ENCODE measurements around the gene ODF2.

Gene ODF2

DNA sequence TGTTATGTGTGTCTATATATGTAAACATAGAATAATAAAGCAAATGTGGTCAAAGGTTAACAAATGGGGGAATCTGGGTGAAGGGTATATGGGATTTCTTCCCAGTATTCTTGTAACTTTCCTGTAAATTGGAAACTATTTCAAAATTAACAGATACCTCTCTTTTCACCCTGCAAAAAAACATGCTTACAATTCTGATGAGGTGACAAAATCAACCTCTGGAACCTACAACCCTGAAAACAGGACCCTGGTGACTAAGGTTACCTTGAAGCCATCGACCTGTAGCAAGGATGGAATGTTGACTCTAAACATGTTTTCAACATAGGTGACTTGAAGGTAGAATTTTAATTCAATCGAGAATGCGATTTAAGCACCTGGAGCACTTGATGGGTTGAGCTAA is 90.7 kb downstream of the ODF2 start:
- Histone ChIP-seq H3K27me3 (replicated peaks; ENCODE audit: control insufficient read depth, insufficient read depth, low read length) (no peaks in the 10 kb centered on the region), H3K36me3 (ENCODE audit: control insufficient read depth, insufficient read depth, low read length) (peaks cover under 1% of the 10 kb centered on the region; the same call in 1 of the 2 replicates), H3K4me3 (replicated peaks; ENCODE audit: low read depth, low read length) (no peak overlapping the region)
- TF ChIP-seq, protein P1, sequence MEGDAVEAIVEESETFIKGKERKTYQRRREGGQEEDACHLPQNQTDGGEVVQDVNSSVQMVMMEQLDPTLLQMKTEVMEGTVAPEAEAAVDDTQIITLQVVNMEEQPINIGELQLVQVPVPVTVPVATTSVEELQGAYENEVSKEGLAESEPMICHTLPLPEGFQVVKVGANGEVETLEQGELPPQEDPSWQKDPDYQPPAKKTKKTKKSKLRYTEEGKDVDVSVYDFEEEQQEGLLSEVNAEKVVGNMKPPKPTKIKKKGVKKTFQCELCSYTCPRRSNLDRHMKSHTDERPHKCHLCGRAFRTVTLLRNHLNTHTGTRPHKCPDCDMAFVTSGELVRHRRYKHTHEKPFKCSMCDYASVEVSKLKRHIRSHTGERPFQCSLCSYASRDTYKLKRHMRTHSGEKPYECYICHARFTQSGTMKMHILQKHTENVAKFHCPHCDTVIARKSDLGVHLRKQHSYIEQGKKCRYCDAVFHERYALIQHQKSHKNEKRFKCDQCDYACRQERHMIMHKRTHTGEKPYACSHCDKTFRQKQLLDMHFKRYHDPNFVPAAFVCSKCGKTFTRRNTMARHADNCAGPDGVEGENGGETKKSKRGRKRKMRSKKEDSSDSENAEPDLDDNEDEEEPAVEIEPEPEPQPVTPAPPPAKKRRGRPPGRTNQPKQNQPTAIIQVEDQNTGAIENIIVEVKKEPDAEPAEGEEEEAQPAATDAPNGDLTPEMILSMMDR (IDR thresholded peaks at IDR 0.05; ENCODE audit: insufficient read depth, low read length, poor library complexity, severe bottlenecking), result no peak
- no peak for DNase-seq (ENCODE audit: extremely low read depth, insufficient read length)

DNA sequence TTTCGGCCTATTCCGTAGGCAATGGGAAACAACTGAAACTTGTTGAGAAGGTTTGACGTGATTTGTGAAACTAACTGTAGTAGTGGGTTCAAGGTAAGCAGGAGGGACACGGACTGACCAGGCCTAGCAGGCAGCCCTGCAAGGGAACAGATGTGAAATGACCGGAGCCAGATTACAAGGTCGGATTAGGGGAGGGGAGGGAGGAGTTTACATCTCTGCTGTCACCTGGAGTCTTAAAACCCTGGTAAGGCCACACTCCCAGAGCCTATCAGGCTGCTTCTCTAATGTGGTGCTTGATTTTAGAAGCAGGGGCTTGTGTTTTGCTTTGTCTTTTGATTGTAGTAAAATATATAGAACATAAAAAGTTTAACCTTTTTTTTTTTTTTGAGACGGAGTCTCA is 93.1 kb downstream of the ODF2 start:
- no peak for DNase-seq (ENCODE audit: extremely low read depth, insufficient read length)
- TF ChIP-seq, protein P1 (IDR thresholded peaks at IDR 0.05; ENCODE audit: insufficient read depth, low read length, poor library complexity, severe bottlenecking), result no peak
- Histone ChIP-seq H3K27me3 (replicated peaks; ENCODE audit: control insufficient read depth, insufficient read depth, low read length) (no peaks in the 10 kb centered on the region), H3K36me3 (ENCODE audit: control insufficient read depth, insufficient read depth, low read length) (no peaks in the 10 kb centered on the region), H3K4me3 (replicated peaks; ENCODE audit: low read depth, low read length) (no peak overlapping the region)

DNA sequence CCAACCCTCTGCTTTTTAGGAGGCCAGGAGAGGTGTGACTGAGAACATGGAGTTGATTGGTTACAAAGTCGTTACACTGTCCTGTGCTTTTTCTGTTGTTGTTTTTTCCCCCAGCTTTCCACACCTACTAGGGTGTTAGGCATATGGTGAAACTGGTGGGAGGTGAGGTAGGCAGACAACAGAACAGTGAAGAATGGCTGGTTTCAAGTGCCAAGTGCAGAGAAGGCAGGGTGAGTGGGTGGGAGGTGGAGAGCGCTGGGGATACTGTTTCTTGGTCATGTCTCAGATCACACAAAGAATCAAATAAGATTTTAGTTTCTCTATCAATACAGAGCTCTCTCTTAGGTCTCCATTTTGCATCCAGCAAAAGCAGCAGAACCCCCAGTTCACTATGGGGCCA is 94.4 kb downstream of the ODF2 start:
- TF ChIP-seq, protein P1 (IDR thresholded peaks at IDR 0.05; ENCODE audit: insufficient read depth, low read length, poor library complexity, severe bottlenecking), result no peak
- no peaks in the 10 kb centered on the region for H3K36me3 ChIP-seq (ENCODE audit: control insufficient read depth, insufficient read depth, low read length)
- DNase-seq (ENCODE audit: extremely low read depth, insufficient read length), result no peak
- no peak overlapping the region for H3K4me3 ChIP-seq (replicated peaks; ENCODE audit: low read depth, low read length)
- H3K27me3 ChIP-seq (replicated peaks; ENCODE audit: control insufficient read depth, insufficient read depth, low read length), result no peaks in the 10 kb centered on the region
